Esophagus muscularis mucosa (tissue), 4 donors: ENCODE results near the gene PTPRN2. TPM values are rescaled to one million over a fixed set of nuclear protein-coding genes. Genes with fewer than 3 reads are reported as not detected.
"Not testable (repeated sequence)": the region's sequence is repeated elsewhere in the genome, so short reads cannot be mapped to it uniquely, and the experiment has no call there.

Experiments used
- DNase-seq: peaks from one replicate; pipeline ENCODE4 v3.0.0-alpha.2; 2017; ENCODE audit errors: extremely low spot score
- H3K27ac ChIP-seq, 4 donors: fragments of 200-600 bp; sonication (generic); replicated peaks in 1 of 4; 1 replicate in 3 of 4; 2 replicates in 1 of 4; pipeline ENCODE4 v1.5.1; 2016 to 2019; ENCODE audit warnings: mild to moderate bottlenecking in 1 of 4
- H3K27me3 ChIP-seq, 4 donors: fragments of 200-600 bp; sonication (generic); one replicate each; pipeline versions ENCODE4 v1.5.1 to v1.6.0; 2016 to 2019
- H3K36me3 ChIP-seq, 4 donors: fragments of 200-600 bp; sonication (generic); one replicate each; pipeline ENCODE4 v1.5.1; 2016 to 2019
- H3K4me1 ChIP-seq, 4 donors: fragments of 200-600 bp; sonication (generic); one replicate each; pipeline ENCODE4 v1.5.1; 2016 to 2019
- H3K4me3 ChIP-seq, 4 donors: fragments of 200-600 bp; sonication (generic); 1 replicate in 2 of 4; 2 replicates in 2 of 4; pipeline ENCODE4 v1.5.1; 2016 to 2019; ENCODE audit warnings: mild to moderate bottlenecking in 4 of 4, moderate library complexity in 1 of 4
- H3K9me3 ChIP-seq, 4 donors: fragments of 200-600 bp; sonication (generic); 1 replicate in 3 of 4; 2 replicates in 1 of 4; pipeline ENCODE4 v1.5.1; 2016 to 2019
- EP300 ChIP-seq: sonication (generic); formaldehyde crosslinking; IDR thresholded peaks from one replicate; pipeline ENCODE4 v1.6.1; 2017; ENCODE audit warnings: antibody characterized with exemption
- POLR2A ChIP-seq: fragments of 450-650 bp; IDR thresholded peaks from one replicate; pipeline ENCODE4 v1.6.1; 2017; ENCODE audit warnings: antibody characterized with exemption, moderate library complexity, mild to moderate bottlenecking, low read depth
- POLR2AphosphoS5 ChIP-seq, 2 donors: sonication (generic); formaldehyde crosslinking; IDR thresholded peaks; one replicate each; pipeline ENCODE4 v1.6.1; 2017; ENCODE audit warnings: antibody characterized with exemption in 2 of 2
- WGBS: methylation state at CpG from one replicate; pipeline ENCODE4 v1.1.5; 2018; 5-methylcytosine and 5-hydroxymethylcytosine counted together
- intact Hi-C: fragments of 100-400 bp; cut with DNase I; formaldehyde crosslinking; loops from one replicate; pipeline ENCODE4 v1.15.1; 2023
- total RNA-seq, 4 donors: library from RNA; depleted of rRNA; stranded (reverse); fragments of >200 nt; gene quantifications; one replicate each; pipeline versions ENCODE4 v1.1.0 to v1.2.1, GENCODE V29; 2016
- TF ChIP-seq, protein P1 (sequence below), 3 experiments: fragments of 200-600 bp in 2 of 3; fragments of 450-650 bp in 1 of 3; sonication (generic) in 2 of 3; IDR thresholded peaks; one replicate each; pipeline ENCODE4 v1.5.1; 2017 to 2019; ENCODE audit warnings: antibody characterized with exemption in 3 of 3, mild to moderate bottlenecking in 2 of 3, moderate library complexity in 1 of 3

The PTPRN2 gene
- total RNA-seq, 4 donors from 2014 or later: 2.1 to 3.1 (median 3.1) TPM

DNA sequence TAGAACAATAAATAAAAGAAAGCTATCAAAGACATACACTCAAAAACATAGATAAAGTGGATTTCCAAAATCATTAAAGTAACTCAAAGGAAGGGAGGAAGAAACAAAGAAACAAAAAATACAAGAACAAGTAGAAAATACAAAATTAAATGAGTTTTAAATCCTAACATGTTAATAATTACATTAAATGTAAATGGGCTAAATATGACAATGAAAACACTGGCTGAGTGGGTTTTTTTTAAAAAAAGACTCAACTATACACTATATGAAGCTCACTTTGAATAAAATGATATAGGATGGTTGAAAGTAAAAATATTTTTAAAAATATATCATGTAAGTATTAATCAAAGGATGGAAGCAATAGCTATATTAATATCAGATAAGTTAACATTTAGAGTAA, 371.4 kb downstream of the PTPRN2 start:
- Histone ChIP-seq H3K27me3 (no peaks in the 10 kb centered on the region), H3K4me1 (no peaks in the 10 kb centered on the region), H3K27ac (no peak overlapping the region), H3K4me3 (no peak overlapping the region), H3K9me3 (peaks cover 0 to 39% (median 12%) of the 10 kb centered on the region in 4 donors), H3K36me3 (no peaks in the 10 kb centered on the region)
- TF ChIP-seq POLR2A (no peak), POLR2AphosphoS5 (IDR thresholded peaks at IDR 0.05) (no peak), EP300 (no peak)
- TF ChIP-seq, protein P1, sequence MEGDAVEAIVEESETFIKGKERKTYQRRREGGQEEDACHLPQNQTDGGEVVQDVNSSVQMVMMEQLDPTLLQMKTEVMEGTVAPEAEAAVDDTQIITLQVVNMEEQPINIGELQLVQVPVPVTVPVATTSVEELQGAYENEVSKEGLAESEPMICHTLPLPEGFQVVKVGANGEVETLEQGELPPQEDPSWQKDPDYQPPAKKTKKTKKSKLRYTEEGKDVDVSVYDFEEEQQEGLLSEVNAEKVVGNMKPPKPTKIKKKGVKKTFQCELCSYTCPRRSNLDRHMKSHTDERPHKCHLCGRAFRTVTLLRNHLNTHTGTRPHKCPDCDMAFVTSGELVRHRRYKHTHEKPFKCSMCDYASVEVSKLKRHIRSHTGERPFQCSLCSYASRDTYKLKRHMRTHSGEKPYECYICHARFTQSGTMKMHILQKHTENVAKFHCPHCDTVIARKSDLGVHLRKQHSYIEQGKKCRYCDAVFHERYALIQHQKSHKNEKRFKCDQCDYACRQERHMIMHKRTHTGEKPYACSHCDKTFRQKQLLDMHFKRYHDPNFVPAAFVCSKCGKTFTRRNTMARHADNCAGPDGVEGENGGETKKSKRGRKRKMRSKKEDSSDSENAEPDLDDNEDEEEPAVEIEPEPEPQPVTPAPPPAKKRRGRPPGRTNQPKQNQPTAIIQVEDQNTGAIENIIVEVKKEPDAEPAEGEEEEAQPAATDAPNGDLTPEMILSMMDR (IDR thresholded peaks at IDR 0.05): no peak
- intact Hi-C loops: no loop called here
- no peak for DNase-seq

DNA sequence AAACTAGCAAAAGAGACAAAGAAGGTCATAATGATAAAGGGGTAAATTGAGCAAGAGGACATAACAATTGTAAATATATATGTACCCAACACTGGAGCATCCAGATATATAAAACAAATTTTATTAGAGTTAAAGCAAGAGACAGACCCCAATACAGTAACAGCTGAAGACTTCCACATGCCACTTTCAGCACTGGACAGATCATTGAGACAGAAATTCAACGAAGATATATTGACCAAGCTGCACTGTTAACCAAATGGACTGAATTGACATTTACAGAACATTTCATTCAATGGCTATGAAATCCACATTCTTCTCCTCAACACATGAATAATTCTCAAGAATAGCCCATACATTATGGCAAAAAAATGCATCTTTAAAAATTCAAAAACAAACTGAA, 378.2 kb downstream of the PTPRN2 start:
- intact Hi-C loops: no loop called here
- WGBS: 73% methylated on average over 1 of the region's 1 CpG
- no peaks in the 10 kb centered on the region for H3K36me3 ChIP-seq

DNA sequence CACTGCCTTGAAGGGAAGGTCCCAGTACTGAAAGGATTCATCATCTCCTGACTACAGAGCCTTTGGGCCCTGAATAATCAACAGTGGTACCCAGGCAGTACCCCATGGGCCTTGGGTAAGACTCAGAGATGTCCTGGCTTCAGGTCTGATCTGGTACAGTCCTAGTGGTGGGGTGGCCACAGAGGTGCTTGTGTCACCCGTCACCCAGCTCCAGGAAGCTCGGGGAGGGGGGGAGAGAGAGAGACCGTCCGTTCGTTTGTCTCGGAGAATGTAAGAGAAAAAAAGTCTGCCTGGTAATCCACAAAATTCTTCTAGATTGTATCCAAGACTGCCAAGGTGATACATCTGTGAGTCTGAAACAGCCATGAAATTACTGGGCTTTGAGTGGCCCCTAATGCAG, 381.3 kb downstream of the PTPRN2 start:
- Histone ChIP-seq H3K4me1 (no peaks in the 10 kb centered on the region), H3K9me3 (peaks cover 0 to 9% (median 0%) of the 10 kb centered on the region in 4 donors), H3K27me3 (peaks cover 0 to 38% (median 0%) of the 10 kb centered on the region in 4 donors), H3K27ac (no peak overlapping the region), H3K4me3 (no peak overlapping the region), H3K36me3 (no peaks in the 10 kb centered on the region)
- intact Hi-C loops: no loop called here
- no peak for DNase-seq
- TF ChIP-seq, protein P1 (IDR thresholded peaks at IDR 0.05): no peak
- TF ChIP-seq POLR2A (no peak), EP300 (no peak), POLR2AphosphoS5 (IDR thresholded peaks at IDR 0.05) (no peak)
- 84% methylated on average over 6 of the region's 6 CpGs for WGBS

More for the DNA sequence above, 378.2 kb downstream of the PTPRN2 start:
- H3K27ac ChIP-seq: no peak overlapping the region
- TF ChIP-seq POLR2A: no peak
- no peak for TF ChIP-seq EP300
- no peak for TF ChIP-seq POLR2AphosphoS5 (IDR thresholded peaks at IDR 0.05)
- TF ChIP-seq, protein P1 (IDR thresholded peaks at IDR 0.05): no peak
- no peak overlapping the region for H3K4me3 ChIP-seq
- no peak for DNase-seq
- H3K9me3 ChIP-seq: peaks cover 0 to 10% (median 0%) of the 10 kb centered on the region in 4 donors
- H3K4me1 ChIP-seq: no peaks in the 10 kb centered on the region
- H3K27me3 ChIP-seq: peaks cover 0 to 18% (median 0%) of the 10 kb centered on the region in 4 donors

DNA sequence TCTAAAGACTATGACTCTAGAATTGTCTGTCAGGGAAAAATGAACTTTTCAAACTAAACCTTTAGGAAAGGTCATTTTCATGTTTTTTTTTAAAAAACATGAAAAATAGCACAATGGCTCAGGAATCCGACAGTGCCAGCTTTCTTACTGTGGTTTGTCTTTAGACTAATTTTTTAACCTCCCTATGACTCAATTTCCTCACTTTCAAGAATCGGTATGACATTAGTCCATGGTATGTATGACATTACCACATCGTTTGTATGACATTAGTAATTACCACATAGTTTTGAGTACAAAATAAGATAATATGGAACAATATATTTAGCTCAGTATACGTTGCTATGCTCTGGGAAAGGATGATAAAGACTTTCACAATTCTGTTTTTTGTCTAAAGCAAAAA, 383.2 kb downstream of the PTPRN2 start:
- 73% methylated on average over 4 of the region's 4 CpGs for WGBS

DNA sequence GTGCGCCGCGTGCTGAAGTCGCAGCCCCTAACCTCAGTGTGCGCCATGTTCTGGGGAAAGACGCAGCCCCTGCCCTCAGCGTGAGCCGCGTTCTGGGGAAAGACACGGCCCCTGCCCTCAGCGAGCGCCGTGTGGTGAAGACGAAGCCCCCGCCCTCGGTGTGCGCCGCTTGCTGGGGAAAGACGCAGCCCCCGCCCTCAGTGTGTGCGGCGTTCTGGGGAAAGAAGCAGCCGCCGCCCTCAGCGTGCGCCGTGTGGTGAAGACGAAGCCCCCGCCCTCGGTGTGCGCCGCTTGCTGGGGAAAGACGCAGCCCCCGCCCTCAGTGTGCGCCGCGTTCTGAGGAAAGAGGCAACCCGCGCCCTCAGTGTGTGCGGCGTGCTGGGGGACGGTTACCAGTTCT, 383.7 kb downstream of the PTPRN2 start:
- H3K27ac ChIP-seq, intact Hi-C loops, H3K36me3 ChIP-seq, H3K4me1 ChIP-seq, H3K9me3 ChIP-seq, H3K4me3 ChIP-seq: not testable (repeated sequence)
- DNase-seq: peak; percentile 60
- H3K27me3 ChIP-seq: peaks cover 0 to 38% (median 0%) of the 10 kb centered on the region in 4 donors
- 28% methylated on average over 36 of the region's 42 CpGs for WGBS

More for the DNA sequence above, 383.2 kb downstream of the PTPRN2 start:
- H3K27me3 ChIP-seq: peaks cover 0 to 38% (median 0%) of the 10 kb centered on the region in 4 donors
- H3K4me3 ChIP-seq: no peak overlapping the region
- H3K9me3 ChIP-seq: peaks cover 0 to 4% (median 0%) of the 10 kb centered on the region in 4 donors
- no peak for TF ChIP-seq POLR2A
- intact Hi-C loops: no loop called here
- no peak overlapping the region for H3K27ac ChIP-seq
- no peak for DNase-seq
- no peaks in the 10 kb centered on the region for H3K4me1 ChIP-seq
- H3K36me3 ChIP-seq: no peaks in the 10 kb centered on the region

DNA sequence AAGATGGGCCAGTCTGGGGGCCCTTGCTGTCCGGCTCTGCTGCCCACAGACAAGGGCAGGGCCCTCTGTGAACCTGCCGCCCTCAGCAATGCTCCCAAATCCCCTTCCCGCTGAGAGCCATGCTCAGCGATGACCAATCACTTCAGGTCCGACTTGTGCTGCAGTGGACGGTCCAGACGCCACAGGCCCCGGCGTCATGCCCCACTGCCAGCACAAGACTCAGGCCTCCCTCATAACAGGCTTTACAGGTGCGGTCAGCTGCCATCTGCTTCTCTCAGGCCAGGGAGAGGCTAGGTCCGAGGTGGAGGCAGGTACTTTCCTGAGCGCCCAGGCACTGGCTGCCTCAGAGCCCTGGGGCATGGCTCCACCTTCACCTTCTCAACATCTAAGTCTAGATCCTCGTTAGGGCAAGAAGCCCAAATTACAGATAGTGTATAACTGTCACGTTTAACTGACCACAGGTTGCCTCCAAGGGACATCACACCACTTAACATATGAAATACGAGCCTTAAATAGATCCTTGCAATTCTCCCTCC, 393.2 kb downstream of the PTPRN2 start:
- no peak for DNase-seq
- Histone ChIP-seq H3K4me3 (no peak overlapping the region), H3K9me3 (peaks cover 0 to 38% (median 17%) of the 10 kb centered on the region in 4 donors), H3K27me3 (no peaks in the 10 kb centered on the region), H3K36me3 (no peaks in the 10 kb centered on the region), H3K4me1 (no peaks in the 10 kb centered on the region), H3K27ac (no peak overlapping the region)
- intact Hi-C loops: no loop called here
- 75% methylated on average over 9 of the region's 15 CpGs for WGBS
- TF ChIP-seq POLR2A: no peak
- TF ChIP-seq, protein P1 (IDR thresholded peaks at IDR 0.05): no peak
- TF ChIP-seq EP300: no peak
- TF ChIP-seq POLR2AphosphoS5 (IDR thresholded peaks at IDR 0.05): no peak
